ENCODE results near the gene MIA3. TPM values are rescaled to one million over a fixed set of nuclear protein-coding genes. Genes with fewer than 3 reads are reported as not detected.

The MIA3 gene
- total and polyA plus RNA-seq, 2 experiments from 2014 or later = 32.7 to 40.0 TPM

DNA sequence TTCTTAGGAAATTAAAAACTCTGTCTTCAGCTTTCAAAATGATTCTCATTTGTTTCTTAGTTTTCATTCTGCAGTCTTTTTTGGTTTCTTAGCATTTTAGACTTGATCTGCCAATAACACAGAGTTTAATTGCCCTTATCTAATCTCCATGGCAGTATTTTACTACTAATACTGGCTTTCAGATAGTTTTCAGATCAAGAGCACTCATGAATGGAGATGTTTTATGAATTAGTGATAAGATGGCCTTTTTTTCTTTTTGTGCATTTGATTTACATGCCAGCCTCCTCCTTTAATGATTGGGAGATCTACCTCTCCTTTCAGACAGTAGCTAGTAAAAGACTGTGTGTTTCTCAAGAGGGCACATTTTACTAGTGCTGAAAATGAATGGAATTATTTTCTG lies 5.6 kb downstream of the MIA3 start:
- peaks cover 40% of the 10 kb centered on the region for H3K79me2 ChIP-seq (replicated peaks; ENCODE audit: insufficient read depth)
- no peak overlapping the region for H3K27ac Mint-ChIP-seq
- no peak for DNase-seq (ENCODE audit: low spot score)
- H4K20me1 ChIP-seq (replicated peaks; ENCODE audit: insufficient read depth) = peaks cover 15% of the 10 kb centered on the region
- TF ChIP-seq, protein P1, sequence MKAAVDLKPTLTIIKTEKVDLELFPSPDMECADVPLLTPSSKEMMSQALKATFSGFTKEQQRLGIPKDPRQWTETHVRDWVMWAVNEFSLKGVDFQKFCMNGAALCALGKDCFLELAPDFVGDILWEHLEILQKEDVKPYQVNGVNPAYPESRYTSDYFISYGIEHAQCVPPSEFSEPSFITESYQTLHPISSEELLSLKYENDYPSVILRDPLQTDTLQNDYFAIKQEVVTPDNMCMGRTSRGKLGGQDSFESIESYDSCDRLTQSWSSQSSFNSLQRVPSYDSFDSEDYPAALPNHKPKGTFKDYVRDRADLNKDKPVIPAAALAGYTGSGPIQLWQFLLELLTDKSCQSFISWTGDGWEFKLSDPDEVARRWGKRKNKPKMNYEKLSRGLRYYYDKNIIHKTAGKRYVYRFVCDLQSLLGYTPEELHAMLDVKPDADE (IDR thresholded peaks at IDR 0.05) = no peak
- TF ChIP-seq, protein P2, sequence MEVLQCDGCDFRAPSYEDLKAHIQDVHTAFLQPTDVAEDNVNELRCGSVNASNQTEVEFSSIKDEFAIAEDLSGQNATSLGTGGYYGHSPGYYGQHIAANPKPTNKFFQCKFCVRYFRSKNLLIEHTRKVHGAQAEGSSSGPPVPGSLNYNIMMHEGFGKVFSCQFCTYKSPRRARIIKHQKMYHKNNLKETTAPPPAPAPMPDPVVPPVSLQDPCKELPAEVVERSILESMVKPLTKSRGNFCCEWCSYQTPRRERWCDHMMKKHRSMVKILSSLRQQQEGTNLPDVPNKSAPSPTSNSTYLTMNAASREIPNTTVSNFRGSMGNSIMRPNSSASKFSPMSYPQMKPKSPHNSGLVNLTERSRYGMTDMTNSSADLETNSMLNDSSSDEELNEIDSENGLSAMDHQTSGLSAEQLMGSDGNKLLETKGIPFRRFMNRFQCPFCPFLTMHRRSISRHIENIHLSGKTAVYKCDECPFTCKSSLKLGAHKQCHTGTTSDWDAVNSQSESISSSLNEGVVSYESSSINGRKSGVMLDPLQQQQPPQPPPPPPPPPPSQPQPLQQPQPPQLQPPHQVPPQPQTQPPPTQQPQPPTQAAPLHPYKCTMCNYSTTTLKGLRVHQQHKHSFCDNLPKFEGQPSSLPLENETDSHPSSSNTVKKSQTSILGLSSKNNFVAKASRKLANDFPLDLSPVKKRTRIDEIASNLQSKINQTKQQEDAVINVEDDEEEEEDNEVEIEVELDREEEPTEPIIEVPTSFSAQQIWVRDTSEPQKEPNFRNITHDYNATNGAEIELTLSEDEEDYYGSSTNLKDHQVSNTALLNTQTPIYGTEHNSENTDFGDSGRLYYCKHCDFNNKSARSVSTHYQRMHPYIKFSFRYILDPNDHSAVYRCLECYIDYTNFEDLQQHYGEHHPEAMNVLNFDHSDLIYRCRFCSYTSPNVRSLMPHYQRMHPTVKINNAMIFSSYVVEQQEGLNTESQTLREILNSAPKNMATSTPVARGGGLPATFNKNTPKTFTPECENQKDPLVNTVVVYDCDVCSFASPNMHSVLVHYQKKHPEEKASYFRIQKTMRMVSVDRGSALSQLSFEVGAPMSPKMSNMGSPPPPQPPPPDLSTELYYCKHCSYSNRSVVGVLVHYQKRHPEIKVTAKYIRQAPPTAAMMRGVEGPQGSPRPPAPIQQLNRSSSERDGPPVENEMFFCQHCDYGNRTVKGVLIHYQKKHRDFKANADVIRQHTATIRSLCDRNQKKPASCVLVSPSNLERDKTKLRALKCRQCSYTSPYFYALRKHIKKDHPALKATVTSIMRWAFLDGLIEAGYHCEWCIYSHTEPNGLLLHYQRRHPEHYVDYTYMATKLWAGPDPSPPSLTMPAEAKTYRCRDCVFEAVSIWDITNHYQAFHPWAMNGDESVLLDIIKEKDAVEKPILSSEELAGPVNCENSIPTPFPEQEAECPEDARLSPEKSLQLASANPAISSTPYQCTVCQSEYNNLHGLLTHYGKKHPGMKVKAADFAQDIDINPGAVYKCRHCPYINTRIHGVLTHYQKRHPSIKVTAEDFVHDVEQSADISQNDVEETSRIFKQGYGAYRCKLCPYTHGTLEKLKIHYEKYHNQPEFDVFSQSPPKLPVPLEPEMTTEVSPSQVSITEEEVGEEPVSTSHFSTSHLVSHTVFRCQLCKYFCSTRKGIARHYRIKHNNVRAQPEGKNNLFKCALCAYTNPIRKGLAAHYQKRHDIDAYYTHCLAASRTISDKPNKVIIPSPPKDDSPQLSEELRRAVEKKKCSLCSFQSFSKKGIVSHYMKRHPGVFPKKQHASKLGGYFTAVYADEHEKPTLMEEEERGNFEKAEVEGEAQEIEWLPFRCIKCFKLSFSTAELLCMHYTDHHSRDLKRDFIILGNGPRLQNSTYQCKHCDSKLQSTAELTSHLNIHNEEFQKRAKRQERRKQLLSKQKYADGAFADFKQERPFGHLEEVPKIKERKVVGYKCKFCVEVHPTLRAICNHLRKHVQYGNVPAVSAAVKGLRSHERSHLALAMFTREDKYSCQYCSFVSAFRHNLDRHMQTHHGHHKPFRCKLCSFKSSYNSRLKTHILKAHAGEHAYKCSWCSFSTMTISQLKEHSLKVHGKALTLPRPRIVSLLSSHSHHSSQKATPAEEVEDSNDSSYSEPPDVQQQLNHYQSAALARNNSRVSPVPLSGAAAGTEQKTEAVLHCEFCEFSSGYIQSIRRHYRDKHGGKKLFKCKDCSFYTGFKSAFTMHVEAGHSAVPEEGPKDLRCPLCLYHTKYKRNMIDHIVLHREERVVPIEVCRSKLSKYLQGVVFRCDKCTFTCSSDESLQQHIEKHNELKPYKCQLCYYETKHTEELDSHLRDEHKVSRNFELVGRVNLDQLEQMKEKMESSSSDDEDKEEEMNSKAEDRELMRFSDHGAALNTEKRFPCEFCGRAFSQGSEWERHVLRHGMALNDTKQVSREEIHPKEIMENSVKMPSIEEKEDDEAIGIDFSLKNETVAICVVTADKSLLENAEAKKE (CRISPR knock-in tag; IDR thresholded peaks at IDR 0.05) = no peak
- TF ChIP-seq JUNB (IDR thresholded peaks at IDR 0.05; ENCODE audit: unreplicated experiment) = no peak
- TF ChIP-seq STAT1 (IDR thresholded peaks at IDR 0.05; ENCODE audit: unreplicated experiment) = no peak
- ATAC-seq = no peak
- H3K27me3 Mint-ChIP-seq (ENCODE audit: insufficient read depth, low read depth, poor library complexity) = peaks cover 4% of the 10 kb centered on the region
- H2AFZ ChIP-seq = no peak overlapping the region
- no peak overlapping the region for H3K4me3 Mint-ChIP-seq
- no peak overlapping the region for H3K4me2 ChIP-seq
- no peaks in the 10 kb centered on the region for H3K9me3 Mint-ChIP-seq
- peaks cover 6% of the 10 kb centered on the region; the same call in 1 of the 2 replicates for H3F3A ChIP-seq (replicated peaks; ENCODE audit: low read depth)
- H3K36me3 ChIP-seq (ENCODE audit: insufficient read depth) = peaks cover 28% of the 10 kb centered on the region
- H3K27me3 ChIP-seq (ENCODE audit: insufficient read depth) = no peaks in the 10 kb centered on the region
- no peak overlapping the region for H3K27ac ChIP-seq (ENCODE audit: low read depth)
- H3K4me1 ChIP-seq (ENCODE audit: insufficient read depth) = peaks cover 10% of the 10 kb centered on the region
- H3K9me2 ChIP-seq (ENCODE audit: insufficient read depth) = no peaks in the 10 kb centered on the region
- H3K36me3 Mint-ChIP-seq (ENCODE audit: low read depth) = peaks cover 40% of the 10 kb centered on the region
- no peak overlapping the region for H3K4me3 ChIP-seq
- H3K4me1 Mint-ChIP-seq = peaks cover 11% of the 10 kb centered on the region

DNA sequence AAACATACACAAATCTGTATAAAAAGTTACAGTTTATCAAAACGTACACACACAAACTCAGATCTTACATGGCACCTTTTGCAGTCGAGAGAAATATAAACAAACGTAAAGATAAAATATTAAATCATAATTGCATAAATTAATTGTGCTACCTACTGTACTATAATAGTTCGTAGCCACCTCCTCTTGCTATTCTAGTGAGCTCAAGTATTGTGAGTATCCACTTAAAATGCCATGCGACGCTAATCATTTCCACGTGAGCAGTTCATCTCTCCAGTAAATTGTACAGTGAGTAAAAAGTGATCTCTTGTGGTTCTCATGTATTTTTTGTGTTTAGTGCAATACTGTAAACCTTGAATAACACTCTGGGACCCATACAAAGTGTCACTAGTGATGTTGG lies 6.3 kb downstream of the MIA3 start:
- Histone ChIP-seq H3K27me3 (ENCODE audit: insufficient read depth) (no peaks in the 10 kb centered on the region), H3F3A (replicated peaks; ENCODE audit: low read depth) (peaks cover 1% of the 10 kb centered on the region; the same call in 1 of the 2 replicates), H3K9me2 (ENCODE audit: insufficient read depth) (no peaks in the 10 kb centered on the region), H4K20me1 (replicated peaks; ENCODE audit: insufficient read depth) (peaks cover 17% of the 10 kb centered on the region), H3K27ac (ENCODE audit: low read depth) (no peak overlapping the region), H3K4me2 (no peak overlapping the region), H3K4me1 (ENCODE audit: insufficient read depth) (peaks cover 7% of the 10 kb centered on the region), H2AFZ (no peak overlapping the region), H3K36me3 (ENCODE audit: insufficient read depth) (peaks cover 33% of the 10 kb centered on the region), H3K79me2 (replicated peaks; ENCODE audit: insufficient read depth) (peaks cover 33% of the 10 kb centered on the region), H3K4me3 (no peak overlapping the region)
- Mint-ChIP-seq H3K27ac (no peak overlapping the region), H3K27me3 (ENCODE audit: insufficient read depth, low read depth, poor library complexity) (no peaks in the 10 kb centered on the region), H3K9me3 (no peaks in the 10 kb centered on the region), H3K4me3 (no peak overlapping the region), H3K36me3 (ENCODE audit: low read depth) (peaks cover 48% of the 10 kb centered on the region), H3K4me1 (peaks cover 8% of the 10 kb centered on the region)
- ATAC-seq = no peak
- no peak for DNase-seq (ENCODE audit: low spot score)
- TF ChIP-seq, protein P3, sequence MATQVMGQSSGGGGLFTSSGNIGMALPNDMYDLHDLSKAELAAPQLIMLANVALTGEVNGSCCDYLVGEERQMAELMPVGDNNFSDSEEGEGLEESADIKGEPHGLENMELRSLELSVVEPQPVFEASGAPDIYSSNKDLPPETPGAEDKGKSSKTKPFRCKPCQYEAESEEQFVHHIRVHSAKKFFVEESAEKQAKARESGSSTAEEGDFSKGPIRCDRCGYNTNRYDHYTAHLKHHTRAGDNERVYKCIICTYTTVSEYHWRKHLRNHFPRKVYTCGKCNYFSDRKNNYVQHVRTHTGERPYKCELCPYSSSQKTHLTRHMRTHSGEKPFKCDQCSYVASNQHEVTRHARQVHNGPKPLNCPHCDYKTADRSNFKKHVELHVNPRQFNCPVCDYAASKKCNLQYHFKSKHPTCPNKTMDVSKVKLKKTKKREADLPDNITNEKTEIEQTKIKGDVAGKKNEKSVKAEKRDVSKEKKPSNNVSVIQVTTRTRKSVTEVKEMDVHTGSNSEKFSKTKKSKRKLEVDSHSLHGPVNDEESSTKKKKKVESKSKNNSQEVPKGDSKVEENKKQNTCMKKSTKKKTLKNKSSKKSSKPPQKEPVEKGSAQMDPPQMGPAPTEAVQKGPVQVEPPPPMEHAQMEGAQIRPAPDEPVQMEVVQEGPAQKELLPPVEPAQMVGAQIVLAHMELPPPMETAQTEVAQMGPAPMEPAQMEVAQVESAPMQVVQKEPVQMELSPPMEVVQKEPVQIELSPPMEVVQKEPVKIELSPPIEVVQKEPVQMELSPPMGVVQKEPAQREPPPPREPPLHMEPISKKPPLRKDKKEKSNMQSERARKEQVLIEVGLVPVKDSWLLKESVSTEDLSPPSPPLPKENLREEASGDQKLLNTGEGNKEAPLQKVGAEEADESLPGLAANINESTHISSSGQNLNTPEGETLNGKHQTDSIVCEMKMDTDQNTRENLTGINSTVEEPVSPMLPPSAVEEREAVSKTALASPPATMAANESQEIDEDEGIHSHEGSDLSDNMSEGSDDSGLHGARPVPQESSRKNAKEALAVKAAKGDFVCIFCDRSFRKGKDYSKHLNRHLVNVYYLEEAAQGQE (IDR thresholded peaks at IDR 0.05; ENCODE audit: unreplicated experiment) = no peak
- TF ChIP-seq EZH2phosphoT487 (IDR thresholded peaks at IDR 0.05; ENCODE audit: unreplicated experiment) (no peak), ZNF114 (CRISPR knock-in tag; IDR thresholded peaks at IDR 0.05) (no peak), POLR2AphosphoS5 (IDR thresholded peaks at IDR 0.05; ENCODE audit: low read depth) (no peak), STAT1 (IDR thresholded peaks at IDR 0.05; ENCODE audit: unreplicated experiment) (no peak)
- TF ChIP-seq, protein P1 (IDR thresholded peaks at IDR 0.05) = no peak
